ENCODE data around the gene CD52. TPM values are rescaled to one million over a fixed set of nuclear protein-coding genes. Genes with fewer than 3 reads are reported as not detected.

The CD52 gene
- total RNA-seq, 4 donors from 2014 or later: 7.8 TPM; not detected in 3

DNA sequence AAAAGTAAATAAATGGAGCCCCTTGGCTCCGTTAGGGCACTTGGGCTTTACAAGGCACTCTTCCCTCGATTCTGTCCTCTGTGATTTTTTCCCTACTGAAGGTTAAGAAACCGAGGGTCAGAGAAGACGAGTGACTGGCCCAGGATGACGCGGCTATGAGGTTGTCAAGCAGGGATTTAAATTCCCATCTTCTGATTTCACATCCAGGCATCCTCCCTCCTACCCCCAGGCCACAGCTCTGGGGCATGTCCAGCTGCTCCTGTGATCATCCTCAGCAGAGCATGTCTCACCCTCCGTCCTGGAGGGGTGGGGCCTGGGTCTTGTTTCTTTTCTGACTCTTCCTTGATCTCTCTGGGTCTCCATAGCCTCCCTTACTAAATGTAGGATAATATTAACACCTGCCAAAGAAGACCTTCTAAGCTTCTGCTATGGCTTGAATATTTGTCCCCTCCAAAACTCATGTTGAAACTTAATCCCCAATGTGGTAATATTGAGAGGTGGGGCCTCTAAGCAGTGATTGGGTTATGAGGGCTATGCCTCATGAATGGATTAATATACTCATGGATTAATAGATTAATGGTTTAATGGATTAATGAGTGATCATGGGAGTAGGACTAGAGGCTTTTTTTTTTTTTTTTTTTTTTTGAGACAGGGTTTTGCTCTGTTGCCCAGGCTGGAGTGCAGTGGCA lies 31.6 kb downstream of the CD52 start:
- Histone ChIP-seq H3K27ac (no peak overlapping the region), H3K4me3 (no peak overlapping the region), H3K4me1 (no peaks in the 10 kb centered on the region), H3K36me3 (no peaks in the 10 kb centered on the region), H3K9me3 (no peaks in the 10 kb centered on the region), H3K27me3 (no peaks in the 10 kb centered on the region)
- no peak for DNase-seq
- no peak for TF ChIP-seq POLR2A (IDR thresholded peaks at IDR 0.05)
- TF ChIP-seq, protein P1, sequence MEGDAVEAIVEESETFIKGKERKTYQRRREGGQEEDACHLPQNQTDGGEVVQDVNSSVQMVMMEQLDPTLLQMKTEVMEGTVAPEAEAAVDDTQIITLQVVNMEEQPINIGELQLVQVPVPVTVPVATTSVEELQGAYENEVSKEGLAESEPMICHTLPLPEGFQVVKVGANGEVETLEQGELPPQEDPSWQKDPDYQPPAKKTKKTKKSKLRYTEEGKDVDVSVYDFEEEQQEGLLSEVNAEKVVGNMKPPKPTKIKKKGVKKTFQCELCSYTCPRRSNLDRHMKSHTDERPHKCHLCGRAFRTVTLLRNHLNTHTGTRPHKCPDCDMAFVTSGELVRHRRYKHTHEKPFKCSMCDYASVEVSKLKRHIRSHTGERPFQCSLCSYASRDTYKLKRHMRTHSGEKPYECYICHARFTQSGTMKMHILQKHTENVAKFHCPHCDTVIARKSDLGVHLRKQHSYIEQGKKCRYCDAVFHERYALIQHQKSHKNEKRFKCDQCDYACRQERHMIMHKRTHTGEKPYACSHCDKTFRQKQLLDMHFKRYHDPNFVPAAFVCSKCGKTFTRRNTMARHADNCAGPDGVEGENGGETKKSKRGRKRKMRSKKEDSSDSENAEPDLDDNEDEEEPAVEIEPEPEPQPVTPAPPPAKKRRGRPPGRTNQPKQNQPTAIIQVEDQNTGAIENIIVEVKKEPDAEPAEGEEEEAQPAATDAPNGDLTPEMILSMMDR (IDR thresholded peaks at IDR 0.05): no peak
- intact Hi-C loops (cut with DNase I; ENCODE audit: low total_unique reads): no loop called here

DNA sequence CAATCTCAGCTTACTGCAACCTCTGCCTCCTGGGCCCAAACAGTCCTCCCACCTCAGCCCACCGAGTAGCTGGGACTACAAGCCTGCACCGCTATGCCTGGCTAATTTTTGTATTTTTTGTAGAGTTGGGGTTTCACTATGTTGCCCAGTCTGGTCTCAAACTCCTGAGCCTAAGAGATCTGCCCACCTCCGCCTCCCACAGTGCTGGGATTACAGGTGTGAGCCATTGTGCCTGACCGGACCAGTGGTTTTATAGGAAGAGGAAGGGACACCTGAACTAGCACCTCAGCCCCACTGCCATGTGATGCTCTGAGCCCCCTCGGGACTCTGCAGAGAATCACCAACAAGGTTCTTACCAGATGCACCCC lies 32.1 kb downstream of the CD52 start:
- Histone ChIP-seq H3K4me1 (no peaks in the 10 kb centered on the region), H3K4me3 (no peak overlapping the region), H3K27ac (no peak overlapping the region), H3K27me3 (no peaks in the 10 kb centered on the region), H3K36me3 (no peaks in the 10 kb centered on the region), H3K9me3 (no peaks in the 10 kb centered on the region)
- intact Hi-C loops (cut with DNase I; ENCODE audit: low total_unique reads): no loop called here
- no peak for TF ChIP-seq POLR2A (IDR thresholded peaks at IDR 0.05)
- TF ChIP-seq, protein P1 (IDR thresholded peaks at IDR 0.05): no peak
- DNase-seq: no peak

DNA sequence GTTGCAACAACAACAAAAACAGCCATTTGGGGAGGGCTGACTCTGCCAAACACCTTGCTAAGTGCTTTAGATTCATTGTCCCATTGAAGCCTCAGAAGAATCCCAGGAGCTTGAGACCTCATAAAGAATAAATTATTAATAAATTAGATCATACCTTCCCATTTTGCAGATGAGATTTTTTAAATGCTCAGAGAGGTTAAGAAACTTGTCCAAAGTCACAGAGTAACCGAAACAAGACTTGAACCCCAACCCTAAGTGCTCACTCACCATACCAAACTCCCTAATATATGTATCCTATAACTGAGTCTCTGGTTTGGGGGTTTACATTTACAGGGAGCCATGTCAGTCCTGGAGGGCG lies 32.6 kb downstream of the CD52 start:
- Histone ChIP-seq H3K4me3 (no peak overlapping the region), H3K9me3 (no peaks in the 10 kb centered on the region), H3K36me3 (no peaks in the 10 kb centered on the region), H3K27me3 (no peaks in the 10 kb centered on the region), H3K4me1 (no peaks in the 10 kb centered on the region), H3K27ac (no peak overlapping the region)
- no peak for TF ChIP-seq POLR2A (IDR thresholded peaks at IDR 0.05)
- TF ChIP-seq, protein P1 (IDR thresholded peaks at IDR 0.05): no peak
- DNase-seq: no peak
- intact Hi-C loops (cut with DNase I; ENCODE audit: low total_unique reads): no loop called here

DNA sequence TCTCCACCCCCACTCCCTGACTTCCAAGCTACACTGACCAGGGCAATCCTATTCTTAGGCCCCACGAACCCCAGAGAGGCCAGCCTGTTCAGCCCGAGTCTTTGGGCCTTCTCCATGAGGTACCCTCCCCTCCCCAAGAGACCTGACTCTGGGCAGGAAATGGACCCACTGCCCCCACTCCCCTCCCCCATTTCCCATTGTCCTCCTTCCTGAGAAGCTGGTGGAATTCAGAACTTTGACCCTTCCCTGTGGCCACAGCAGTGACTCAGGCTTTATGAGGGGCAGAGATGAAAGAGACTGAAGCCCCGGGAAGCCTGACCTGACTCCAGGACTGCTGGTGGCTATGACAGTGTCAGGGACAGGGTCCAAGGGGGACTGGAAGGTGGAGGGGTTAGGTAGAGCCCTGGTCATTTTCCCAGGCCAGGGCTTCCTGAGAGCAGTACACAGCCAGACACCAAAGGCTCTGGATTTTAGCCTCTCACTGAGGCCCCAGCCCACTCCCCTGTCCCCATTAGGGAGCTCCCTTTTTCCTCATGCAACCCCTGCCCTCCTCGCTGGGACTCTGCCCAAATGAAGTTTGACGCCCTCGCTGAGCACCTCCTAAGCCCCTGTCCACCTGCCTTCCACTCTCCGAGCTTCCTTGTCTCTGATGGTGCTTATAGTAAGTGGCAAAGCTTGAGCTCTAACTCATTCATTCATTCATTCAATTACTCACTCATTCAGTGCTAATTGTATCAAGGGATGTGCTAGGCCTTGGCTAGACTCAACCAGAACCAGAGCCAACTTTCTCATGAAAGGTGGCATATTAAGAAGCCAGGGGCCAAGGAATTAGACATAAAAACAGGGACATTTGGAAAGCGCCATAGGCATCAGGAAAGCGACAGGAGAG lies 33.2 kb downstream of the CD52 start:
- H3K27ac ChIP-seq: no peak overlapping the region
- no peak for TF ChIP-seq POLR2A (IDR thresholded peaks at IDR 0.05)
- TF ChIP-seq, protein P1 (IDR thresholded peaks at IDR 0.05): no peak
- H3K27me3 ChIP-seq: no peaks in the 10 kb centered on the region
- no peak for DNase-seq
- H3K9me3 ChIP-seq: no peaks in the 10 kb centered on the region
- no peaks in the 10 kb centered on the region for H3K4me1 ChIP-seq
- no peak overlapping the region for H3K4me3 ChIP-seq
- H3K36me3 ChIP-seq: no peaks in the 10 kb centered on the region
- intact Hi-C loops (cut with DNase I; ENCODE audit: low total_unique reads): no loop called here

Data from uterus (tissue), 4 donors.